AG10803 (cell line): Measurements from ENCODE around the gene SLC25A26.

Experiments used
- DNase-seq: peaks from one replicate; pipeline ENCODE4 v3.0.0; 2010; ENCODE audit warnings: low read depth
- H3K4me3 ChIP-seq: 2 replicates; pipeline ENCODE4 v1.5.1; 2011; ENCODE audit warnings: mild to moderate bottlenecking, low read length, control low read depth
- CTCF ChIP-seq: conservative IDR thresholded peaks from 2 replicates; pipeline ENCODE4 v1.5.1; 2011; ENCODE audit warnings: mild to moderate bottlenecking, low read length, control low read depth, inconsistent platforms

Gene SLC25A26

GRCh38 chr3:66186545-66186944 is 34.3 kb upstream of the SLC25A26 start:
- no peak for TF ChIP-seq CTCF
- no peak overlapping the region for H3K4me3 ChIP-seq
- DNase-seq, result no peak

- TF ChIP-seq CTCF, result peak; percentile 47
- H3K4me3 ChIP-seq, result peak overlapping the region; percentile 41
- DNase-seq, result peak; percentile 59
Measured at GRCh38 chr3:66195347-66195783, 25.4 kb upstream of the SLC25A26 start.

- peak; percentile 50 for TF ChIP-seq CTCF
- DNase-seq, result no peak
- H3K4me3 ChIP-seq, result no peak overlapping the region
Measured at GRCh38 chr3:66196633-66197032, 24.2 kb upstream of the SLC25A26 start.

GRCh38 chr3:66198437-66199088 is 22.2 kb upstream of the SLC25A26 start:
- no peak for DNase-seq
- no peak for TF ChIP-seq CTCF

GRCh38 chr3:66199089-66199473 is 21.7 kb upstream of the SLC25A26 start:
- TF ChIP-seq CTCF, result no peak
- DNase-seq, result no peak
- H3K4me3 ChIP-seq, result no peak overlapping the region

More at GRCh38 chr3:66198437-66199088, 22.2 kb upstream of the SLC25A26 start:
- no peak overlapping the region for H3K4me3 ChIP-seq

GRCh38 chr3:66200147-66200546 is 20.7 kb upstream of the SLC25A26 start:
- no peak overlapping the region for H3K4me3 ChIP-seq
- no peak for TF ChIP-seq CTCF
- no peak for DNase-seq

- no peak for TF ChIP-seq CTCF
- H3K4me3 ChIP-seq, result no peak overlapping the region
- no peak for DNase-seq
Measured at GRCh38 chr3:66200786-66201185, 20.0 kb upstream of the SLC25A26 start.
